ENCODE measurements around the gene ASB11. TPM values are rescaled to one million over a fixed set of nuclear protein-coding genes. Genes with fewer than 3 reads are reported as not detected.

ASB11 gene
- total RNA-seq, 1 experiment from 2014 or later, result not detected

DNA sequence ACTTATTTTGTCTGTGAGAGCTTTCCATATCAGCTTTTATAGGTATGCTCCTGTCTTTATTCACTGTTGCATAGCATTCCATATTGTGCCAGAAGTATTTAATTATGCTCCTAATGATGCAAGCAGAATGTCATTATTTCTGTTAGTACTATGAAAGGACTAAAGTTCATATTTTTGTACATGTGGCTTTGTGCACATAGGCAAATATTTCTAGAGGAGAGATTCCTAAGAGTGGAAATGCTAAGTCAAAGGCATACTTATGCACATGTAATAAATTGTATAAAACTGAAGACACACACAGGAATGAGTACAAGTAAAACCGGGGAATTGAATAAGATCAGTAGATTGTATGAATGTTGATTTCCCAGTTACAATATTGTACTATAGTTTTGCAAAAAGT lies 43.7 kb downstream of the ASB11 start:
- H3K27ac ChIP-seq (ENCODE audit: low read length), result no peak overlapping the region
- intact Hi-C loops (cut with micrococcal nuclease), result no loop called here
- no peak for DNase-seq

DNA sequence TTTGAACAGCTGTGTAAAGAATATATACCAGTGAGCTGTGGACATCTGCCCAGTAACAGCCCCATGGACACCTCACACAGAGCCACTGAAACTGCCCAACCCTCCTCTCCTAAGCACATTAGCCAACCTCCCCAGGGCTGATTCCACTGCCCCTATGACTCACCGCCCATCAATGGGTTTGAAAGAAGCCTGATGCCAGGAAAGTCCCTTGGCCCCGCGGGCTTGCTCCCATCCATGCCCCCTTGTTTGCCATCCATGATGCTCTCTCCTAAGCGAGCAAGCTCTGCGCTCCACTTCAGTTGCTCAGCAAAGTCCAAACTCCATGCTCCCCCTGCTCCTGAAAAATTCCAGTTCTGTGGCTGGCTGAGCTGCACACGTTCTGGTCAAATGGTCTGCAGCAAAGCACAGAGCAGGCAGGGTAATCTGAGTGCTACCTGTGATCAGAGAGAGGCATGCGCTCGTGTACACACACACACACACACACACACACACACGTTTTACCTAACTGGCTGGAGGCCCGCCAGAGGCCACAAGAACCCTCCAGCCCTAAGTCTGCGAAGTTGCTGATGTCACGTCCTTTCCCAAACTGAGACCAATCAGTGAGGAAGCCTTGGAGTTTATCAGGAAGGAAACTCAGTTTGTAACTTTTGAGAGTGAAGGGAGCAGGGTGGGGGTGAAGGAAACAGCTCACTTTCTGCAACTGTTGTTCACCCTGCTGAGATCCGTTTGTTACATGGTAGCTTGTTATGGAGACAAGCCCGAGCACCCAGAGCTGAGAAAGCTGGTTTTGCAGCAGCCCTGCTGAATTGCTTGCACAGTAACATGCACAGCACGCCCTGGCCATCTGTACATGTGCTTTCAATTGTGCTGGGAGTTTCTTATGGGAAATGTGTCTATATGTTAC lies 45.6 kb downstream of the ASB11 start, which contains the start of gene ASB9:
ASB9 (minus strand) TSS at position 466 of the 904 bp plus-strand sequence; CDS start at position 257, 209 bp downstream.
- ChIA-PET POLR2A (ENCODE audit: unreplicated experiment) (interaction anchor here (0.7 kb wide), 1 partner anchor 56 kb away, joined by 3 read pairs; no protein-coding TSS in a partner anchor), CTCF (no interaction called here)
- intact Hi-C loops (cut with micrococcal nuclease), result loop anchor here (1.0 to 2.0 kb wide), 2 partner anchors 23 to 65 kb away; partner anchors contain the start of gene PIGA
- Histone ChIP-seq H3K9me3 (ENCODE audit: low read length) (no peaks in the 10 kb centered on the region), H3K79me2 (ENCODE audit: low read length) (no peaks in the 10 kb centered on the region), H4K20me1 (ENCODE audit: low read length) (no peaks in the 10 kb centered on the region), H3K4me3 (ENCODE audit: low read length) (peak within 1 kb of the TSS; percentile 70), H3K27ac (ENCODE audit: low read length) (peak within 1 kb of the TSS; percentile 100), H3F3A (ENCODE audit: low read length, unreplicated experiment) (no peaks in the 10 kb centered on the region), H3K4me1 (ENCODE audit: insufficient read depth, low read length) (peaks cover 28% of the 10 kb centered on the region), H3K27me3 (ENCODE audit: low read length) (no peaks in the 10 kb centered on the region), H2AFZ (ENCODE audit: low read length) (peak within 1 kb of the TSS; percentile 63), H3K4me2 (ENCODE audit: low read length) (peak within 1 kb of the TSS; percentile 82), H3K36me3 (ENCODE audit: low read depth, low read length) (no peaks in the 10 kb centered on the region), H3K9me2 (replicated peaks; ENCODE audit: low read length) (no peaks in the 10 kb centered on the region), H3K9ac (ENCODE audit: low read length) (peak within 1 kb of the TSS; percentile 88)
- DNase-seq, result peak; percentile 93
- ATAC-seq, result peak; percentile 89
- no TSS peak for BruUV-seq (replicated peaks)
- no peak for TF ChIP-seq CTCF (conservative IDR thresholded peaks at IDR 0.05; ENCODE audit: low read depth, low read length)
- TF ChIP-seq EZH2phosphoT487 (IDR thresholded peaks at IDR 0.05; ENCODE audit: borderline replicate concordance, low read length), result no peak
- TF ChIP-seq EZH2 (IDR thresholded peaks at IDR 0.05; ENCODE audit: low read length, unreplicated experiment), result no peak

More for the DNA sequence above, 43.7 kb downstream of the ASB11 start:
- H3F3A ChIP-seq (ENCODE audit: low read length, unreplicated experiment), result no peaks in the 10 kb centered on the region
- CTCF ChIA-PET, result no interaction called here
- no peaks in the 10 kb centered on the region for H3K27me3 ChIP-seq (ENCODE audit: low read length)
- H4K20me1 ChIP-seq (ENCODE audit: low read length), result no peaks in the 10 kb centered on the region
- H3K4me1 ChIP-seq (ENCODE audit: insufficient read depth, low read length), result peaks cover 28% of the 10 kb centered on the region
- no peak overlapping the region for H3K4me2 ChIP-seq (ENCODE audit: low read length)
- no peak overlapping the region for H3K9ac ChIP-seq (ENCODE audit: low read length)
- BruUV-seq (replicated peaks), result no TSS peak
- no peak overlapping the region for H3K4me3 ChIP-seq (ENCODE audit: low read length)
- no peaks in the 10 kb centered on the region for H3K9me3 ChIP-seq (ENCODE audit: low read length)
- ATAC-seq, result no peak
- H3K9me2 ChIP-seq (replicated peaks; ENCODE audit: low read length), result no peaks in the 10 kb centered on the region
- POLR2A ChIA-PET (ENCODE audit: unreplicated experiment), result no interaction called here
- H2AFZ ChIP-seq (ENCODE audit: low read length), result no peak overlapping the region
- no peaks in the 10 kb centered on the region for H3K79me2 ChIP-seq (ENCODE audit: low read length)
- no peaks in the 10 kb centered on the region for H3K36me3 ChIP-seq (ENCODE audit: low read depth, low read length)
- TF ChIP-seq EZH2 (IDR thresholded peaks at IDR 0.05; ENCODE audit: low read length, unreplicated experiment) (no peak), CTCF (conservative IDR thresholded peaks at IDR 0.05; ENCODE audit: low read depth, low read length) (no peak), EZH2phosphoT487 (IDR thresholded peaks at IDR 0.05; ENCODE audit: borderline replicate concordance, low read length) (no peak)
